ENCODE results near the gene EYS.

DNA sequence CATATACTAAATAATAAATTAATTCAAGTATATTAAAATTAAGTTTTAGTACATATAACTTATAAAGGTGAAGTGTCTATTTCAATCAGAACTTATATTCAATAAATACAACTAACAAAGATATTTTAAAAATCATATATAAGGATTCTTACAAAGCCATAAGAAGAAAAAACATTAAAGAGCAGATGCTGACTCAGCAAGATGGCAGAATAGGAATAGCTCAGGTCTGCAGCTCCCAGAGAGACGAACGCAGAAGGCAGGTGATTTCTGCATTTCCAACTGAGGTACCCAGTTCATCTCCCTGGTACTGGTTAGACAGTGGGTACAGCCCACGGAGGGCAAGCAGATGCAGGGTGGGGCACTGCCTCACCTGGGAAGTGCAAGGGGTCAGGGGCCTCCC is 811.1 kb downstream of the EYS start:
- TF ChIP-seq ZNF274 (IDR thresholded peaks at IDR 0.05; ENCODE audit: low read depth, low read length) (no peak), YY1 (IDR thresholded peaks at IDR 0.05; ENCODE audit: insufficient read depth, insufficient read length) (no peak), SUZ12 (IDR thresholded peaks at IDR 0.05; ENCODE audit: extremely low read depth, insufficient read depth, insufficient read length) (no peak)
